Heart left ventricle (tissue), 13 donors: ENCODE measurements around the gene FRG2.

Source experiments
- CTCF ChIP-seq, 12 donors: fragments of 200-600 bp; sonication (generic) in 4 of 12; IDR thresholded peaks; one replicate each; pipeline versions ENCODE4 v1.5.0 to v1.8.0; 2018 to 2022; ENCODE audit warnings: antibody characterized with exemption in 12 of 12, mild to moderate bottlenecking in 5 of 12
- POLR2A ChIP-seq, 2 donors: fragments of 450-650 bp; IDR thresholded peaks; one replicate each; pipeline ENCODE4 v1.6.1; 2017; ENCODE audit warnings: antibody characterized with exemption in 2 of 2, mild to moderate bottlenecking in 2 of 2, moderate library complexity in 2 of 2
- donor health status: ischemic (EF 13 %, LVEDD 7.1; RV severe dilation, severe dysfunction).
- donor health status: DM: no; HTN: yes; CAD: no.
- donor health status: DM: no; HTN: no; CAD: no.
- donor health status: ischemic (EF 25% LVEDD 6.9; RV normal size, moderate dysfunction).
- donor health status: ischemic (EF 25% LVEDD 5.7; RV mildly dilated, moderate dysfunction).
- donor health status: ischemic (EF 35%, LVEDD 5.7; RV mildly dilated, moderate dysfunction).
- donor health status: nonischemic (EF 11% LVEDD 7.7; RV severe dilation, severe dysfunction).
- donor health status: DM: yes; HTN: yes; CAD: no.
- donor health status: PGD.
- donor health status: ischemic (EF 29% LVEDD 5.4; RV normal size, mild dysfunction).
- donor health status: nonischemic (EF 23%, LVEDD 6.1; RV moderate dilation, normal function).

- TF ChIP-seq CTCF (IDR thresholded peaks at IDR 0.05), result no peak
- no peak for TF ChIP-seq POLR2A (IDR thresholded peaks at IDR 0.05)
Observed at GRCh38 chr4:189979196-189980047, 47.6 kb downstream of the FRG2 start.
